BE2C (cell line): ENCODE measurements around the gene FBXO15.

ENCODE experiments used
- DNase-seq: peaks from one replicate; pipeline ENCODE4 v3.0.0-alpha.2; 2020
- H3K27me3 ChIP-seq: fragments of 250-450 bp; sonication (Bioruptor Pico); 2 replicates; pipeline ENCODE4 v1.5.1; 2020; ENCODE audit warnings: mild to moderate bottlenecking
- H3K36me3 ChIP-seq: fragments of 250-450 bp; sonication (Bioruptor Pico); 2 replicates; pipeline ENCODE4 v1.5.1; 2020; ENCODE audit warnings: mild to moderate bottlenecking
- H3K4me1 ChIP-seq: fragments of 250-450 bp; sonication (Bioruptor Pico); 2 replicates; pipeline ENCODE4 v1.5.1; 2020
- H3K4me3 ChIP-seq: 2 replicates; pipeline ENCODE4 v1.5.1; 2011; ENCODE audit warnings: low read depth, low read length
- H3K9me3 ChIP-seq: fragments of 250-450 bp; sonication (Bioruptor Pico); 2 replicates; pipeline ENCODE4 v1.5.1; 2020
- CTCF ChIP-seq: IDR thresholded peaks from 2 replicates; pipeline ENCODE4 v1.5.1; 2012; ENCODE audit warnings: mild to moderate bottlenecking, low read depth, low read length

Gene FBXO15

DNA sequence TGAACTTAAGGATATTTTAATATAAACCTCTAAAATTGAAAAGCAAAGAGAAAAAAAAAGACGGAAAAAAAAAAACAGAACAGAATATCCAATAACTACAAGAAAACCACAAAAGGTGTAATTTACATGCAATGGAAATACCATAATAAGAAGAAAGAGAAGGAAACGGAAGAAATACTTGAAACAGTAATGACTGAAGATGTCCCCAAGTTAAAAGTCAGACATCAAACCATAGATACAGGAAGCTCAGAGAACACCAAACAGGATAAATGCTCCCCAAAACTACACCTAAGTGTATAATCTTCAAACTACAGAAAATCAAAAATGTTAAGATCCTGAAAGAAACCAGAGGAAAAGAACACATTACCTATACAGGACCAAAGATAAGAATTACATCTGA, 39.2 kb downstream of the FBXO15 start:
- no peak for TF ChIP-seq CTCF
- H3K27me3 ChIP-seq = no peaks in the 10 kb centered on the region
- no peak for DNase-seq
- no peaks in the 10 kb centered on the region for H3K4me1 ChIP-seq
- H3K9me3 ChIP-seq = no peaks in the 10 kb centered on the region
- no peaks in the 10 kb centered on the region for H3K36me3 ChIP-seq
- no peak overlapping the region for H3K4me3 ChIP-seq

DNA sequence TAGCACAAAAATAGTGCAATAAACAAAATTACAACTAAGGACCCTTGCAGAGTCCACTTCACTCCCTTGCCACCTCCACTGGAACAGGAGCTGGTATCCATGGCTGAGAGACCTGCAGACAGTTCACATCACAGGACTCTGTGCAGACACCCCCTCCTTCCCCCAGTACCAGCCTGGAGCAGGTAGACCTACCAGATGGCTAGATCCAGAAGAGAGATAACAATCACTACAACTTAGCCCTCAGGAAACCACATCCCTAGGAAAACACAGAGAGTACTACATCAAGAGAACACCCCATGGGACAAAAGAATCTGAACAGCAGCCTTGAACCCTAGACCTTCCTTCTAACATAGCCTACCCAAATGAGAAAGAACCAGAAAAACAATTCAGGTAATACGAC, 49.8 kb downstream of the FBXO15 start:
- TF ChIP-seq CTCF = no peak
- Histone ChIP-seq H3K4me3 (no peak overlapping the region), H3K36me3 (no peaks in the 10 kb centered on the region), H3K9me3 (no peaks in the 10 kb centered on the region), H3K27me3 (no peaks in the 10 kb centered on the region), H3K4me1 (no peaks in the 10 kb centered on the region)
- DNase-seq = no peak

DNA sequence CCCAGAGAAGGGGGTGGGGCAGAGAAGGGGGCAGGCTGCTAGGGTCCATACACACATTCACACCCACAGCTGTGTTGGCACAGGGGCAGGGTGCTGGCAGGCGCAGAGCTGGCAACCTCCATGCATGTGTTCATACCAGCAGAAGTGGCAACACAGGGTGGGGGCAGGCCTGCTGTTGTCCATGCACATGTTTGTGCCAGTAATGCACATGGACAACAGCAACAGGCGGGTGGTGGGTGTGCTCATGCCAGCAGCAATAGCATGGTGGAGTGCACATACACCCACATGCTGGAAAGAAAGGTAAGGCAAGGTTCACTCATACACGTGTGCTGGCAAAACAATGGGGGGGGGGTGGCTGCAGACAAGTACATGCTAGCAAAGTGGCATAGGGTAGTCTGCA, 54.7 kb downstream of the FBXO15 start:
- Histone ChIP-seq H3K9me3 (no peaks in the 10 kb centered on the region), H3K27me3 (no peaks in the 10 kb centered on the region), H3K36me3 (no peaks in the 10 kb centered on the region), H3K4me1 (no peaks in the 10 kb centered on the region), H3K4me3 (no peak overlapping the region)
- no peak for DNase-seq
- TF ChIP-seq CTCF = no peak

DNA sequence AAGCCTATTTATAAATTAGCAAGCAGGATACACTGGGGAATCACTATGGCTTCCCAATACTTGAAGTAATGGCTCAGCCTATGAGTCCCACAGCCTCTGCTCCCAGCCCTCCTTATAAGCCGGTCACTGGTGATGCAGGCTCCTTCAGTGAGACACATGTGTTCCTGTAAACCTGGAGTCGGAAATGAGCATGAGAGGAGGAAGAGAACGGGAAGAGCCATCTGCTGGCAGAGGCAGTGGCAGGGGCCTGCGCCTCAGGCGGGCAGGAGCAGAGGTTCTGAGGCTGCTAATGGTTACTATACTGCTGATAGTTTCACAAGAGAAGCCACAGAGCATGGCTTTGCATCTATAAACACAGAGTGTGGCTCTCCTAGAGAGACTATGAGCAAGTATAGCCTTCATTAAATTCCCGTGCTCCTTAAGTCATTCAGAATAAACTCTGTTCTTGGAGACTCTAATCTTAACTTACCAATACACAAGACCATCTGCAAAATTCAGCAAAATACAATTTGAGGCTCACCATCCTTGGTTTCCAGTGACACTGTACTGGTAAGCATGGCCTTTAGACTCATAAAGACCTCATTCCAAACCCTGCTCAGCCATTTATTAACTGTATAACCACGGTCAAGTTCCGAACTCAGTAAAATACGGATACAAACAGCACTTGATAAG, 63.3 kb downstream of the FBXO15 start:
- TF ChIP-seq CTCF = no peak
- Histone ChIP-seq H3K4me1 (no peaks in the 10 kb centered on the region), H3K4me3 (no peak overlapping the region), H3K9me3 (no peaks in the 10 kb centered on the region), H3K27me3 (no peaks in the 10 kb centered on the region), H3K36me3 (no peaks in the 10 kb centered on the region)
- DNase-seq = no peak

DNA sequence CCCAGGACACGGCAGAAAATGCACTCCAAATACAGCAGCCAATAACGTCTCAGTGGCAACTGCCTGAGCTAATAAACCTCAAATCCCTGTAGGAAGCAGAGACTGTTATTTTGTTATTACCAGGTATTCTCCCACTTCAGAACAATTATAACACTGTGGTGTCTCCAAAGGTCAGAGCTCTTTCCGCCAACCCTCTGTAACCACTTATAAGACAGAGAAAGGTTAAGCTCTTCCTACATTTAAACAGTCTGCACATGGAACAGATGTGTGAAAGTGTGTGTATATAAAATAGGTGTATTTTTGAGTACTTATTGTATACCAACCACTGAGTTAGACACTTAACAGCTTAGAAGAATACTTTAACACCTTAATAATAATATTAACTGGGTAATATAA, 64.1 kb downstream of the FBXO15 start:
- no peak for DNase-seq
- H3K27me3 ChIP-seq = no peaks in the 10 kb centered on the region
- no peaks in the 10 kb centered on the region for H3K36me3 ChIP-seq
- no peaks in the 10 kb centered on the region for H3K4me1 ChIP-seq
- H3K4me3 ChIP-seq = no peak overlapping the region
- TF ChIP-seq CTCF = no peak
- H3K9me3 ChIP-seq = no peaks in the 10 kb centered on the region

DNA sequence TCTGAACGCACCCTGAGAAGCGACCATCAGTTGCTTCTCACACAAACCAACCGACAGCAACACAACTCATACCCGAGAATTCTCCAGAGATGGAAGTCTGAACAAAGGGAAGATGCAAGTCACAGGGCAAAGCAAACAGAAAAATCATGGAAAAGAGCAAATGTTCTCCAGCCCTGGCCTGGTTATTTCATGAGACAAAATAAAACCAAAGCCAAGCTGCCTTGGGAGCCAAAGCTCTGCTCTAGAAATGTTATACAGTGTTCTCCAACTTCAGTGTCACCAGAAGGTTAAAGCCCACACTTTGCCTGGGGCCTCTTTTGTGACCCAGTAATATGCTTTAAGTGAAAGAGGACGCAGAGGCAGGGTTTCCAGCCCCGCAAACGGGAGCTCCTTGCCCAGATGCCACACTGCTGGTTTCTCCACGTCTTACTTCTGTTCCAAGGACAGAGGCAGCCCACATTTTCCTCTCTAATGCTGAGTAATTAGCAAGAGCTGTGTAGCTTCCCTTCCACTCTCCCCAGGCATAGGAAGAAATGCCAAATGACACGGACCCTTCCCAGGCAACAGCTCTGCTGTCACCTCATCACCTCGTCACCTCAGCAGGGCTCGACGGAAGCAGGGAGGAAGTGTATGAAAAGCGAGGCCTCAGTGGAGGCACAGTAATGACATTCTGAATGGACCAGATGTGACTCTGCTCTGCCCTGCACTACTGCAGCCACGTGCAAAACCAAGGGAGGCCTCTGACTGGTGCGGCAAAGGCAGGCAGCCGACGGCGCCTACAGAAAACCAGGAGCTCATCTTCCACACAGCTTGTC, 64.7 kb downstream of the FBXO15 start:
- no peaks in the 10 kb centered on the region for H3K9me3 ChIP-seq
- no peak for TF ChIP-seq CTCF
- no peaks in the 10 kb centered on the region for H3K27me3 ChIP-seq
- H3K4me3 ChIP-seq = no peak overlapping the region
- no peak for DNase-seq
- H3K4me1 ChIP-seq = no peaks in the 10 kb centered on the region
- no peaks in the 10 kb centered on the region for H3K36me3 ChIP-seq
